Neural progenitor cell (in vitro differentiated cells): ENCODE data around the gene GSE1. TPM values are rescaled to one million over a fixed set of nuclear protein-coding genes. Genes with fewer than 3 reads are reported as not detected.
A peak's percentile ranks its signal among the peaks of the same experiment; 100 is the strongest.

Experiments used
- DNase-seq: peaks from one replicate; pipeline ENCODE4 v3.0.0-alpha.2; 2016; ENCODE audit warnings: low spot score
- H2AFZ ChIP-seq: fragments of 200-600 bp; sonication (generic); replicated peaks from 2 replicates; pipeline ENCODE4 v1.6.1; 2016; ENCODE audit warnings: antibody characterized with exemption
- H3F3A ChIP-seq: fragments of 200-600 bp; sonication (generic); 2 replicates; pipeline ENCODE4 v1.6.1; 2016; ENCODE audit warnings: antibody characterized with exemption, low read depth
- H3K27ac ChIP-seq: fragments of 200-600 bp; sonication (generic); 2 replicates; pipeline ENCODE4 v1.5.1; 2016; ENCODE audit warnings: mild to moderate bottlenecking
- H3K27me3 ChIP-seq: fragments of 200-600 bp; sonication (generic); 2 replicates; pipeline ENCODE4 v1.6.1; 2016; ENCODE audit warnings: mild to moderate bottlenecking, moderate library complexity
- H3K36me3 ChIP-seq: fragments of 200-600 bp; sonication (generic); 2 replicates; pipeline ENCODE4 v1.5.1; 2016
- H3K4me1 ChIP-seq: fragments of 200-600 bp; sonication (generic); 2 replicates; pipeline ENCODE4 v1.6.1; 2016; ENCODE audit warnings: mixed run types
- H3K4me2 ChIP-seq: fragments of 200-600 bp; sonication (generic); 2 replicates; pipeline ENCODE4 v1.6.1; 2016
- H3K4me3 ChIP-seq: fragments of 200-600 bp; sonication (generic); 2 replicates; pipeline ENCODE4 v1.5.1; 2016
- H3K79me2 ChIP-seq: fragments of 200-600 bp; sonication (generic); 2 replicates; pipeline ENCODE4 v1.6.1; 2016; ENCODE audit warnings: low read depth
- H3K9ac ChIP-seq: fragments of 200-600 bp; sonication (generic); 2 replicates; pipeline ENCODE4 v1.6.1; 2016
- H3K9me3 ChIP-seq: fragments of 200-600 bp; sonication (generic); 2 replicates; pipeline ENCODE4 v1.5.1; 2016; ENCODE audit warnings: low read depth
- H4K20me1 ChIP-seq: fragments of 200-600 bp; sonication (generic); 2 replicates; pipeline ENCODE4 v1.6.1; 2016; ENCODE audit warnings: low read depth
- H3K27ac Mint-ChIP-seq: 3 replicates; pipeline ENCODE4 v1.8.0; 2021; ENCODE audit warnings: mixed read lengths
- H3K27me3 Mint-ChIP-seq: 2 replicates; pipeline ENCODE4 v1.8.0; 2022; ENCODE audit warnings: low read depth, mild to moderate bottlenecking, inconsistent platforms, moderate library complexity, mixed read lengths; ENCODE audit not compliant: insufficient read depth
- H3K36me3 Mint-ChIP-seq: 3 replicates; pipeline ENCODE4 v1.8.0; 2021; ENCODE audit warnings: mixed read lengths
- H3K4me1 Mint-ChIP-seq: 3 replicates; pipeline ENCODE4 v1.8.0; 2021; ENCODE audit warnings: mixed read lengths
- H3K4me3 Mint-ChIP-seq: 3 replicates; pipeline ENCODE4 v1.8.0; 2021; ENCODE audit warnings: mild to moderate bottlenecking, moderate library complexity, mixed read lengths
- H3K9me3 Mint-ChIP-seq: 3 replicates; pipeline ENCODE4 v1.8.0; 2020; ENCODE audit warnings: mixed read lengths
- CTCF ChIP-seq: fragments of 200-600 bp; sonication (generic); IDR thresholded peaks from 2 replicates; pipeline ENCODE4 v1.5.1; 2017; ENCODE audit warnings: antibody characterized with exemption, mild to moderate bottlenecking
- EZH2 ChIP-seq: fragments of 200-600 bp; sonication (generic); IDR thresholded peaks from 2 replicates; pipeline ENCODE4 v1.6.1; 2017; ENCODE audit warnings: antibody characterized with exemption, mild to moderate bottlenecking, moderate library complexity
- EZH2phosphoT487 ChIP-seq: fragments of 200-600 bp; sonication (generic); IDR thresholded peaks from 2 replicates; pipeline ENCODE4 v1.6.1; 2017; ENCODE audit warnings: antibody characterized with exemption
- total RNA-seq: library from RNA; depleted of rRNA; stranded (reverse); fragments of >200 nt; gene quantifications from 2 replicates; pipeline ENCODE4 v1.2.3, GENCODE V29; 2015; ENCODE audit warnings: low replicate concordance

Gene GSE1
- total RNA-seq, 1 donor from 2014 or later, result 7.7 TPM

GRCh38 chr16:85594978-85595661, 18.0 kb upstream of the GSE1 start:
- Histone ChIP-seq H3K36me3 (no peaks in the 10 kb centered on the region), H3F3A (peaks cover 36% of the 10 kb centered on the region), H2AFZ (no peak overlapping the region), H3K27ac (no peak overlapping the region), H4K20me1 (no peaks in the 10 kb centered on the region), H3K9me3 (no peaks in the 10 kb centered on the region), H3K27me3 (no peaks in the 10 kb centered on the region), H3K79me2 (no peaks in the 10 kb centered on the region), H3K9ac (no peak overlapping the region), H3K4me2 (no peak overlapping the region), H3K4me1 (peaks cover 26% of the 10 kb centered on the region), H3K4me3 (no peak overlapping the region)
- TF ChIP-seq CTCF (no peak), EZH2phosphoT487 (no peak), EZH2 (no peak)
- Mint-ChIP-seq H3K27me3 (peaks cover 7% of the 10 kb centered on the region), H3K4me1 (peaks cover 43% of the 10 kb centered on the region), H3K36me3 (peaks cover 4% of the 10 kb centered on the region), H3K4me3 (no peak overlapping the region), H3K9me3 (no peaks in the 10 kb centered on the region), H3K27ac (no peak overlapping the region)
- DNase-seq, result no peak

GRCh38 chr16:85595812-85596502, 17.2 kb upstream of the GSE1 start:
- Mint-ChIP-seq H3K27me3 (peaks cover 7% of the 10 kb centered on the region), H3K4me1 (peaks cover 52% of the 10 kb centered on the region), H3K27ac (peak overlapping the region; percentile 78), H3K4me3 (no peak overlapping the region), H3K9me3 (no peaks in the 10 kb centered on the region), H3K36me3 (peaks cover 4% of the 10 kb centered on the region)
- H3K9ac ChIP-seq, result no peak overlapping the region
- no peak overlapping the region for H2AFZ ChIP-seq
- DNase-seq, result no peak
- no peaks in the 10 kb centered on the region for H3K9me3 ChIP-seq
- no peaks in the 10 kb centered on the region for H3K36me3 ChIP-seq
- H3K27me3 ChIP-seq, result no peaks in the 10 kb centered on the region
- peaks cover 33% of the 10 kb centered on the region for H3K4me1 ChIP-seq
- no peaks in the 10 kb centered on the region for H4K20me1 ChIP-seq
- H3K79me2 ChIP-seq, result no peaks in the 10 kb centered on the region
- peaks cover 30% of the 10 kb centered on the region for H3F3A ChIP-seq
- no peak overlapping the region for H3K27ac ChIP-seq
- no peak overlapping the region for H3K4me2 ChIP-seq
- TF ChIP-seq CTCF (no peak), EZH2 (no peak), EZH2phosphoT487 (no peak)
- H3K4me3 ChIP-seq, result no peak overlapping the region

GRCh38 chr16:85598141-85598540, 15.0 kb upstream of the GSE1 start:
- no peak overlapping the region for H3K4me2 ChIP-seq
- TF ChIP-seq CTCF (no peak), EZH2phosphoT487 (no peak), EZH2 (no peak)
- H3K27me3 Mint-ChIP-seq, result peaks cover 15% of the 10 kb centered on the region
- H3K9me3 ChIP-seq, result no peaks in the 10 kb centered on the region
- H3K36me3 Mint-ChIP-seq, result peaks cover 4% of the 10 kb centered on the region
- H3K9ac ChIP-seq, result no peak overlapping the region
- peaks cover 29% of the 10 kb centered on the region for H3F3A ChIP-seq
- H3K4me3 ChIP-seq, result no peak overlapping the region
- H3K9me3 Mint-ChIP-seq, result no peaks in the 10 kb centered on the region
- peaks cover 50% of the 10 kb centered on the region for H3K4me1 ChIP-seq
- H2AFZ ChIP-seq, result no peak overlapping the region
- H3K36me3 ChIP-seq, result no peaks in the 10 kb centered on the region
- H4K20me1 ChIP-seq, result no peaks in the 10 kb centered on the region
- no peak for DNase-seq
- peaks cover 61% of the 10 kb centered on the region for H3K4me1 Mint-ChIP-seq
- H3K27me3 ChIP-seq, result no peaks in the 10 kb centered on the region
- H3K27ac ChIP-seq, result no peak overlapping the region
- no peak overlapping the region for H3K4me3 Mint-ChIP-seq
- no peaks in the 10 kb centered on the region for H3K79me2 ChIP-seq
- H3K27ac Mint-ChIP-seq, result no peak overlapping the region
